Glutamatergic neuron (in vitro differentiated cells): Measurements from ENCODE around the gene COL17A1. TPM values are rescaled to one million over a fixed set of nuclear protein-coding genes. Genes with fewer than 3 reads are reported as not detected.

Experiments
- DNase-seq: peaks from one replicate; pipeline ENCODE4 v3.0.0; 2022
- H3K27ac Mint-ChIP-seq: one replicate; pipeline ENCODE4 v1.8.0; 2020; ENCODE audit warnings: mild to moderate bottlenecking, mixed read lengths, inconsistent platforms; ENCODE audit not compliant: unreplicated experiment
- H3K27me3 Mint-ChIP-seq: one replicate; pipeline ENCODE4 v1.8.0; 2020; ENCODE audit warnings: mild to moderate bottlenecking, moderate library complexity, mixed read lengths, inconsistent platforms; ENCODE audit not compliant: unreplicated experiment
- H3K36me3 Mint-ChIP-seq: one replicate; pipeline ENCODE4 v1.8.0; 2020; ENCODE audit warnings: mild to moderate bottlenecking, mixed read lengths, inconsistent platforms; ENCODE audit not compliant: unreplicated experiment
- H3K4me1 Mint-ChIP-seq: one replicate; pipeline ENCODE4 v1.8.0; 2020; ENCODE audit warnings: mild to moderate bottlenecking, low read depth, mixed read lengths, inconsistent platforms; ENCODE audit not compliant: unreplicated experiment
- H3K4me3 Mint-ChIP-seq: one replicate; pipeline ENCODE4 v1.8.0; 2020; ENCODE audit warnings: mild to moderate bottlenecking, mixed read lengths, inconsistent platforms; ENCODE audit not compliant: unreplicated experiment
- H3K9me3 Mint-ChIP-seq: one replicate; pipeline ENCODE4 v1.8.0; 2020; ENCODE audit warnings: mild to moderate bottlenecking, moderate library complexity, mixed read lengths, inconsistent platforms; ENCODE audit not compliant: unreplicated experiment
- CTCF ChIP-seq: fragments of 200-600 bp; sonication (generic); IDR thresholded peaks from one replicate; pipeline ENCODE4 v1.5.0; 2021; ENCODE audit not compliant: partially characterized antibody, unreplicated experiment
- total RNA-seq: library from RNA; stranded (reverse); fragmentation: NEBNext Ultra II Directional; extraction: Animal tissue kit (Norgen Biotek cat#: 25700); gene quantifications from one replicate; pipeline ENCODE4 v1.2.1, GENCODE V29; 2021; ENCODE audit not compliant: unreplicated experiment

Gene COL17A1
- total RNA-seq, 1 donor from 2014 or later, result not detected

GRCh38 chr10:104013489-104013888 lies 72.2 kb downstream of the COL17A1 start:
- Mint-ChIP-seq H3K27ac (no peak overlapping the region), H3K27me3 (peaks cover 2% of the 10 kb centered on the region), H3K36me3 (no peaks in the 10 kb centered on the region), H3K9me3 (no peaks in the 10 kb centered on the region), H3K4me3 (no peak overlapping the region), H3K4me1 (no peaks in the 10 kb centered on the region)
- TF ChIP-seq CTCF, result no peak
- no peak for DNase-seq

GRCh38 chr10:104011904-104012303 lies 73.8 kb downstream of the COL17A1 start:
- DNase-seq, result no peak
- Mint-ChIP-seq H3K9me3 (no peaks in the 10 kb centered on the region), H3K27me3 (peaks cover 2% of the 10 kb centered on the region), H3K36me3 (no peaks in the 10 kb centered on the region), H3K27ac (no peak overlapping the region), H3K4me1 (no peaks in the 10 kb centered on the region), H3K4me3 (no peak overlapping the region)
- TF ChIP-seq CTCF, result no peak

GRCh38 chr10:104005172-104005863 lies 80.4 kb downstream of the COL17A1 start:
- Mint-ChIP-seq H3K27ac (no peak overlapping the region), H3K36me3 (no peaks in the 10 kb centered on the region), H3K4me1 (no peaks in the 10 kb centered on the region), H3K27me3 (peaks cover 2% of the 10 kb centered on the region), H3K4me3 (no peak overlapping the region), H3K9me3 (no peaks in the 10 kb centered on the region)
- DNase-seq, result no peak
- no peak for TF ChIP-seq CTCF

DNA sequence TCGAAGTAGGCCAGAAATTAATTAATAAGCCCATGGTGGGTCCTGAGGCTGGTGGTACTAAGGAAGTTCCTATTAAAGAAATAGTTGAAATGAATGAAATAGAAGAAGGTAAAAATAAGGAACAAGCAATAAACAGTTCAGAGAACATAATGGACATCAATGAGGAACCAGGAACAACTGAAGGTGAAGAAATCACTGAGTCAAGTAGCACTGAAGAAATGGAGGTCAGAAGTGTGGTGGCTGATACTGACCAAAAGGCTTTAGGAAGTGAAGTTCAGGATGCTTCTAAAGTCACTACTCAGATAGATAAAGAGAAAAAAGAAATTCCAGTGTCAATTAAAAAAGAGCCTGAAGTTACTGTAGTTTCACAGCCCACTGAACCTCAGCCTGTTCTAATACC lies 82.8 kb downstream of the COL17A1 start:
- no peak overlapping the region for H3K27ac Mint-ChIP-seq
- no peaks in the 10 kb centered on the region for H3K4me1 Mint-ChIP-seq
- H3K4me3 Mint-ChIP-seq, result no peak overlapping the region
- DNase-seq, result no peak
- H3K9me3 Mint-ChIP-seq, result no peaks in the 10 kb centered on the region
- H3K36me3 Mint-ChIP-seq, result no peaks in the 10 kb centered on the region
- H3K27me3 Mint-ChIP-seq, result peaks cover 2% of the 10 kb centered on the region
- TF ChIP-seq CTCF, result no peak

- Mint-ChIP-seq H3K27me3 (peaks cover 4% of the 10 kb centered on the region), H3K9me3 (peaks cover 2% of the 10 kb centered on the region), H3K36me3 (peaks cover 8% of the 10 kb centered on the region), H3K4me1 (no peaks in the 10 kb centered on the region), H3K27ac (no peak overlapping the region), H3K4me3 (no peak overlapping the region)
- TF ChIP-seq CTCF, result no peak
- no peak for DNase-seq
Observed at GRCh38 chr10:103998805-103999204, 86.9 kb downstream of the COL17A1 start.
